ENCODE measurements around the gene PDCD5. TPM values are rescaled to one million over a fixed set of nuclear protein-coding genes. Genes with fewer than 3 reads are reported as not detected.
"Not testable (repeated sequence)": the region's sequence is repeated elsewhere in the genome, so short reads cannot be mapped to it uniquely, and the experiment has no call there.

PDCD5 gene
- polyA plus RNA-seq, 2 of the 4 experiments (the other 2 are of a cell fraction): 445 to 549 TPM

GRCh38 chr19:32580353-32580900 lies 563 bp upstream of the PDCD5 start:
- CTCF ChIA-PET: interaction anchor here (1.0 to 6.9 kb wide), 8 partner anchors 10 to 1914 kb away, joined by 3 to 76 read pairs (median 9); no protein-coding TSS in a partner anchor
- no peak for DNase-seq (ENCODE audit: low read depth in 1 of 2, low spot score in 1 of 2)

GRCh38 chr19:32581705-32582179 lies 752 bp downstream of the PDCD5 start:
- 2% methylated on average over 27 of the region's 27 CpGs for WGBS (ENCODE audit: missing lambda C conversion rate)
- ChIA-PET CTCF (interaction anchor here (1.0 to 6.9 kb wide), 10 partner anchors 11 to 1915 kb away, joined by 3 to 76 read pairs (median 6); no protein-coding TSS in a partner anchor), POLR2A (interaction anchor here (0.6 to 2.5 kb wide), 8 partner anchors 39 to 427 kb away, joined by 3 to 15 read pairs (median 6); partner anchors contain the start of genes ANKRD27, DPY19L3, NUDT19 and ZNF507)
- DNase-seq (ENCODE audit: low read depth in 1 of 2, low spot score in 1 of 2) (peak; percentile 54 to 58), ATAC-seq (peak; percentile 45 to 58), FAIRE-seq (peak; percentile 77)
- Histone ChIP-seq H3K9me3 (no peaks in the 10 kb centered on the region), H3K4me3 (peak overlapping the region; percentile 94), H3K4me1 (peaks cover 16% of the 10 kb centered on the region), H3K4me2 (peak overlapping the region; percentile 92), H3K27ac (peak overlapping the region; percentile 91 to 93)
- TF ChIP-seq HDAC2 (IDR thresholded peaks at IDR 0.05) (no peak), TP53 (CRISPR knock-in tag; IDR thresholded peaks at IDR 0.05) (no peak), FOSB (CRISPR knock-in tag; IDR thresholded peaks at IDR 0.05) (no peak), EHF (CRISPR knock-in tag; IDR thresholded peaks at IDR 0.05) (no peak), ZNF302 (CRISPR knock-in tag; IDR thresholded peaks at IDR 0.05) (no peak), HOXA7 (CRISPR knock-in tag; IDR thresholded peaks at IDR 0.05) (0 out of 2 replicates have a peak, but pooled peaks have one; percentile 64), E2F6 (IDR thresholded peaks at IDR 0.05; ENCODE audit: borderline replicate concordance, low read depth) (no peak), CEBPB (IDR thresholded peaks at IDR 0.05) (peak; percentile 27 to 76; a peak in 2 of 4 replicates), JUN (IDR thresholded peaks at IDR 0.05) (no peak), JUNB (IDR thresholded peaks at IDR 0.05) (no peak)

More at GRCh38 chr19:32580353-32580900, 563 bp upstream of the PDCD5 start:
- POLR2A ChIA-PET: interaction anchor here (0.8 to 2.5 kb wide), 10 partner anchors 11 to 498 kb away, joined by 3 to 15 read pairs (median 4); partner anchors contain the start of genes ANKRD27, DPY19L3, NUDT19 and ZNF507
- Histone ChIP-seq H3K9me3 (no peaks in the 10 kb centered on the region), H3K4me1 (peaks cover 16% of the 10 kb centered on the region), H3K27ac (peak overlapping the region; percentile 91 to 93), H3K4me2 (peak overlapping the region; percentile 72), H3K4me3 (peak overlapping the region; percentile 94)
- no peak for TF ChIP-seq JUNB (IDR thresholded peaks at IDR 0.05)
- no peak for TF ChIP-seq ZFP36 (IDR thresholded peaks at IDR 0.05; ENCODE audit: borderline replicate concordance, partially characterized antibody)
- no peak for TF ChIP-seq NPAS2 (CRISPR knock-in tag; IDR thresholded peaks at IDR 0.05; ENCODE audit: borderline replicate concordance)
- 0 out of 3 replicates have a peak, but pooled peaks have one; percentile 7 for TF ChIP-seq SMC3 (IDR thresholded peaks at IDR 0.05)
- ATAC-seq: peak; percentile 60
- WGBS (ENCODE audit: missing lambda C conversion rate): 15% methylated on average over 22 of the region's 22 CpGs
- no peak for FAIRE-seq

GRCh38 chr19:32587747-32588504 lies 6.9 kb downstream of the PDCD5 start:
- H3K27ac ChIP-seq; H3K4me1 ChIP-seq; H3K4me3 ChIP-seq; ATAC-seq; POLR2A ChIA-PET; CTCF ChIA-PET; FAIRE-seq; DNase-seq (ENCODE audit: low read depth in 1 of 2, low spot score in 1 of 2); H3K9me3 ChIP-seq; H3K4me2 ChIP-seq: not testable (repeated sequence)
- WGBS (ENCODE audit: missing lambda C conversion rate): 89% methylated on average over 8 of the region's 8 CpGs
- TF ChIP-seq HOXA7 (CRISPR knock-in tag; IDR thresholded peaks at IDR 0.05): 0 out of 2 replicates have a peak, but pooled peaks have one; percentile 55

- no peak for DNase-seq (ENCODE audit: low read depth in 1 of 2, low spot score in 1 of 2)
- no peaks in the 10 kb centered on the region for H3K9me3 ChIP-seq
- no peaks in the 10 kb centered on the region for H3K4me1 ChIP-seq
- no peak overlapping the region for H3K4me2 ChIP-seq
- CTCF ChIA-PET: interaction anchor here (0.6 to 1.5 kb wide), 4 partner anchors 9 to 25 kb away, joined by 3 to 7 read pairs (median 3); no protein-coding TSS in a partner anchor
- no peak for ATAC-seq
- H3K27ac ChIP-seq: no peak overlapping the region
- FAIRE-seq: peak; percentile 95
- 79% methylated on average over 2 of the region's 2 CpGs for WGBS (ENCODE audit: missing lambda C conversion rate)
- no peak for TF ChIP-seq CBX2 (IDR thresholded peaks at IDR 0.05; ENCODE audit: borderline replicate concordance, low read depth)
- no peak for TF ChIP-seq USF2 (IDR thresholded peaks at IDR 0.05)
- no peak for TF ChIP-seq MAX (IDR thresholded peaks at IDR 0.05)
- TF ChIP-seq EP300 (IDR thresholded peaks at IDR 0.05): no peak
- TF ChIP-seq SMC3 (IDR thresholded peaks at IDR 0.05): no peak
- POLR2A ChIA-PET: interaction anchor here (0.8 kb wide), 1 partner anchor 13 kb away, joined by 3 read pairs; the partner anchor contains the start of gene PDCD5
- H3K4me3 ChIP-seq: no peak overlapping the region
Measured at GRCh38 chr19:32594021-32594420, 13.0 kb downstream of the PDCD5 start.
